A673 (cell line): ENCODE measurements around the gene RIC1. TPM values are rescaled to one million over a fixed set of nuclear protein-coding genes. Genes with fewer than 3 reads are reported as not detected.

Experiments used
- BruUV-seq: library from RNA; stranded (reverse); fragments of 400-500 nt; replicated peaks from 2 replicates; lab custom pipeline; 2021; lab: Mats Ljungman, UMichigan
- CTCF ChIA-PET: fragments of 300-600 bp; sonication (Branson Sonifier 250); formaldehyde crosslinking; loops from one replicate; lab custom pipeline; 2022; ENCODE audit warnings: antibody characterized with exemption; lab: Charles Lee
- POLR2A ChIA-PET: fragments of 300-600 bp; sonication (Branson Sonifier 250); formaldehyde crosslinking; loops from one replicate; lab custom pipeline; 2022; ENCODE audit warnings: antibody characterized with exemption; ENCODE audit not compliant: low non-redundant PET; lab: Charles Lee
- DNase-seq: peaks from one replicate; pipeline ENCODE4 v3.0.0-alpha.2; 2015; ENCODE audit warnings: low spot score
- H3K27ac ChIP-seq: fragments of 200-600 bp; sonication (generic); 2 replicates; pipeline ENCODE4 v1.5.1; 2016; ENCODE audit warnings: mixed run types, low read depth, mild to moderate bottlenecking, mixed read lengths, antibody characterized with exemption, low read length; ENCODE audit not compliant: poor library complexity, severe bottlenecking
- H3K27me3 ChIP-seq: fragments of 200-600 bp; sonication (generic); replicated peaks from 2 replicates; pipeline ENCODE4 v1.6.1; 2017; ENCODE audit warnings: mixed run types, low read depth, mild to moderate bottlenecking, mixed read lengths, antibody characterized with exemption, low read length; ENCODE audit not compliant: insufficient read depth, poor library complexity
- H3K36me3 ChIP-seq: fragments of 200-600 bp; sonication (generic); 2 replicates; pipeline ENCODE4 v1.6.1; 2016; ENCODE audit warnings: mixed run types, mild to moderate bottlenecking, mixed read lengths, antibody characterized with exemption, low read length; ENCODE audit not compliant: insufficient read depth, poor library complexity, severe bottlenecking
- H3K4me1 ChIP-seq: fragments of 200-600 bp; sonication (generic); 2 replicates; pipeline ENCODE4 v1.6.1; 2017; ENCODE audit warnings: mixed run types, mild to moderate bottlenecking, mixed read lengths, antibody characterized with exemption, low read length; ENCODE audit not compliant: insufficient read depth, poor library complexity, severe bottlenecking
- H3K4me3 ChIP-seq: fragments of 200-600 bp; sonication (generic); 2 replicates; pipeline ENCODE4 v1.5.1; 2016; ENCODE audit warnings: low read depth, mixed run types, mild to moderate bottlenecking, mixed read lengths, low read length; ENCODE audit not compliant: poor library complexity, severe bottlenecking
- H3K9me3 ChIP-seq: fragments of 200-600 bp; sonication (generic); 2 replicates; pipeline ENCODE4 v1.6.1; 2016; ENCODE audit warnings: mixed run types, low read depth, mild to moderate bottlenecking, mixed read lengths, antibody characterized with exemption, low read length; ENCODE audit not compliant: poor library complexity, severe bottlenecking
- CTCF ChIP-seq: fragments of 300-800, 200-600 bp; sonication (generic); conservative IDR thresholded peaks from 2 replicates; pipeline ENCODE4 v1.5.1; 2017; ENCODE audit warnings: low read depth, mild to moderate bottlenecking, antibody characterized with exemption, low read length, moderate library complexity, mixed read lengths
- EZH2 ChIP-seq: fragments of 200-600 bp; sonication (generic); IDR thresholded peaks from 2 replicates; pipeline ENCODE4 v1.6.1; 2017; ENCODE audit warnings: borderline replicate concordance, low read depth, mild to moderate bottlenecking, mixed read lengths, antibody characterized with exemption, low read length; ENCODE audit not compliant: poor library complexity, severe bottlenecking
- intact Hi-C: fragments of 100-400 bp; cut with micrococcal nuclease; formaldehyde crosslinking; loops from one replicate; pipeline ENCODE4 v1.10.0; 2022; ENCODE audit not compliant: unreplicated experiment
- total RNA-seq: library from RNA; stranded (reverse); gene quantifications from 2 replicates; pipeline ENCODE4 v1.2.3, GENCODE V29; 2021

Gene RIC1
- total RNA-seq, 1 experiment from 2014 or later = 23.3 TPM

DNA sequence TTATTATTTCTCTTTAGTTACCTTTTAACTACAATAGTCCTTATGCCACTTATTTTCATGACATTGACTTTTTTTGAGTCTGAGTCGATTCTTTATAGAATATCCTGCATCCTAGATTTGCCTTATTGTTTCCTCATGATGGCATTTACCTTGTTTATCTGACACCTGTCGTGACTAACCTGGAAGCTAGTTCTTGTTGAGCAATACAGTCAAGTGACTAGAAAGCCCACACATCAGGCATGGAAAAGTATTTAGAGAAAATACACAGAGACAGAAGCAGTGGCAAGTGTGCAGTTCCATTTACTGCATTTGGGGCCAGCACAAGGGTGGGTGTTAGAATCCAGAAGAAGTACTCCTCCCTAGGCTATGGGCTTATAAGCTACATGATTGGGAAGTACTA is 106.2 kb downstream of the RIC1 start:
- ChIA-PET CTCF (no interaction called here), POLR2A (no interaction called here)
- H3K9me3 ChIP-seq = no peaks in the 10 kb centered on the region
- no peak overlapping the region for H3K4me3 ChIP-seq
- no peaks in the 10 kb centered on the region for H3K4me1 ChIP-seq
- TF ChIP-seq CTCF (no peak), EZH2 (no peak)
- H3K27ac ChIP-seq = no peak overlapping the region
- BruUV-seq = no TSS peak
- H3K36me3 ChIP-seq = peaks cover 8% of the 10 kb centered on the region
- intact Hi-C loops = no loop called here
- H3K27me3 ChIP-seq = no peaks in the 10 kb centered on the region
- no peak for DNase-seq

GRCh38 chr9:5736563-5737346 is 107.8 kb downstream of the RIC1 start:
- no peak for DNase-seq
- Histone ChIP-seq H3K36me3 (peaks cover 8% of the 10 kb centered on the region), H3K27me3 (no peaks in the 10 kb centered on the region), H3K9me3 (no peaks in the 10 kb centered on the region), H3K27ac (no peak overlapping the region), H3K4me3 (no peak overlapping the region), H3K4me1 (no peaks in the 10 kb centered on the region)
- intact Hi-C loops = no loop called here
- POLR2A ChIA-PET = no interaction called here
- no TSS peak for BruUV-seq
- TF ChIP-seq CTCF (no peak), EZH2 (no peak)
- CTCF ChIA-PET = no interaction called here

DNA sequence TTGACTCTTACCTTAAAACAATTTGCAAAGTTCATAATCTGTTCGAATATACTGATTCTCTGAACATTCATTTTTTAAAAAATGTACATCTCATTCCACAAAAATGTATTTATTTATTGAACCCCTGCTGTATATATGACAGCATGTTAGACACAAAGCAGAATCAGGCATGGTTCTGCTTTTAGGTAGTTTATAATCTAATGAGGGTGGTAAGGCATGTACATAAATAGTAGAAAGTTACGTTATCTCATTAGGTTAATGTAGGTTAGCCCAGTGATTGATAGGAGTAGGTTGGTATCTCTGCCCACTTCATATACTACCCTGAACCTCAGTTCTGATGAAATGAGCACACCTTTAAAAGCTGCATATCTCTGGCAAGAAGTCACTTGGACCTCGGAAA is 114.2 kb downstream of the RIC1 start:
- Histone ChIP-seq H3K4me3 (no peak overlapping the region), H3K9me3 (no peaks in the 10 kb centered on the region), H3K27me3 (no peaks in the 10 kb centered on the region), H3K4me1 (no peaks in the 10 kb centered on the region), H3K36me3 (peaks cover 16% of the 10 kb centered on the region), H3K27ac (no peak overlapping the region)
- CTCF ChIA-PET = no interaction called here
- no peak for TF ChIP-seq EZH2
- no peak for TF ChIP-seq CTCF
- no peak for DNase-seq
- POLR2A ChIA-PET = no interaction called here
- no TSS peak for BruUV-seq
- intact Hi-C loops = no loop called here
